Measurements from ENCODE around the gene RPS19.
A peak's percentile ranks its signal among the peaks of the same experiment; 100 is the strongest.
"Not testable (repeated sequence)": the region's sequence is repeated elsewhere in the genome, so short reads cannot be mapped to it uniquely, and the experiment has no call there.

Gene RPS19

GRCh38 chr19:41902594-41902993 lies 42.5 kb downstream of the RPS19 start:
- DNase-seq, result no peak

GRCh38 chr19:41903193-41903953 lies 43.3 kb downstream of the RPS19 start:
- no peak for DNase-seq

- no peak for DNase-seq
These were observed 44.2 kb downstream of the RPS19 start for GRCh38 chr19:41904118-41904870.

- DNase-seq, result no peak
These were observed 45.4 kb downstream of the RPS19 start for GRCh38 chr19:41905273-41906002.

- no peak for DNase-seq
These were observed 46.2 kb downstream of the RPS19 start for GRCh38 chr19:41906271-41906670.

GRCh38 chr19:41906916-41907680 lies 47.0 kb downstream of the RPS19 start:
- no peak for DNase-seq

GRCh38 chr19:41907994-41908615 lies 48.0 kb downstream of the RPS19 start:
- no peak for DNase-seq

- DNase-seq, result no peak
These were observed 48.8 kb downstream of the RPS19 start for GRCh38 chr19:41908724-41909464.

- DNase-seq, result no peak
These were observed 49.7 kb downstream of the RPS19 start for GRCh38 chr19:41909706-41910105.

GRCh38 chr19:41910240-41910991 lies 50.4 kb downstream of the RPS19 start:
- DNase-seq, result no peak

- no peak for DNase-seq
These were observed 51.2 kb downstream of the RPS19 start for GRCh38 chr19:41910992-41911888.

GRCh38 chr19:41911889-41912731 lies 52.1 kb downstream of the RPS19 start:
- DNase-seq, result no peak

GRCh38 chr19:41912899-41913537 lies 53.0 kb downstream of the RPS19 start:
- DNase-seq, result peak in 1 of 2 donors; percentile 12

GRCh38 chr19:41913538-41914423 lies 53.7 kb downstream of the RPS19 start:
- no peak for DNase-seq

GRCh38 chr19:41914424-41914834 lies 54.4 kb downstream of the RPS19 start:
- not testable (repeated sequence) for DNase-seq

GRCh38 chr19:41915021-41915775 lies 55.1 kb downstream of the RPS19 start:
- DNase-seq, result no peak
